SK-N-SH treated with all-trans-retinoic acid at 6 μM for 48 hours (cell line): ENCODE results near the gene TMEM132C.

Experiments used
- ARNTL ChIP-seq: fragments of 450-650 bp; formaldehyde crosslinking; IDR thresholded peaks from 2 replicates; pipeline ENCODE4 v1.5.0; 2020; ENCODE audit warnings: low read depth, mild to moderate bottlenecking, moderate library complexity, borderline replicate concordance
- CREB5 ChIP-seq: fragments of 250-450 bp; sonication (Bioruptor Pico); IDR thresholded peaks from 2 replicates; pipeline ENCODE4 v1.5.1; 2020; ENCODE audit warnings: low read depth, mild to moderate bottlenecking, moderate library complexity
- ISL1 ChIP-seq: fragments of 250-450 bp; sonication (Bioruptor Pico); IDR thresholded peaks from 2 replicates; pipeline ENCODE4 v2.1.2; 2022; ENCODE audit warnings: mild to moderate bottlenecking, moderate library complexity
- PATZ1 ChIP-seq: fragments of 250-450 bp; sonication (Bioruptor Pico); IDR thresholded peaks from 2 replicates; pipeline ENCODE4 v1.8.0; 2020; ENCODE audit warnings: mild to moderate bottlenecking, moderate library complexity, borderline replicate concordance
- PPARA ChIP-seq: fragments of 250-450 bp; sonication (Bioruptor Pico); IDR thresholded peaks from 2 replicates; pipeline ENCODE4 v1.5.0; 2020; ENCODE audit warnings: mild to moderate bottlenecking, borderline replicate concordance
- SNAI2 ChIP-seq: fragments of 250-450 bp; sonication (Bioruptor Pico); IDR thresholded peaks from 2 replicates; pipeline ENCODE4 v1.5.0; 2020; ENCODE audit warnings: mild to moderate bottlenecking, moderate library complexity
- TOX ChIP-seq: fragments of 250-450 bp; sonication (Bioruptor Pico); IDR thresholded peaks from 2 replicates; pipeline ENCODE4 v1.8.0; 2021; ENCODE audit warnings: mild to moderate bottlenecking, moderate library complexity, borderline replicate concordance
- ZFP3 ChIP-seq: fragments of 250-450 bp; sonication (Bioruptor Pico); IDR thresholded peaks from 2 replicates; pipeline ENCODE4 v1.5.0; 2020; ENCODE audit warnings: mild to moderate bottlenecking, moderate library complexity
- ZFP30 ChIP-seq: fragments of 450-650 bp; formaldehyde crosslinking; IDR thresholded peaks from 2 replicates; pipeline ENCODE4 v1.5.0; 2022; ENCODE audit warnings: mild to moderate bottlenecking, moderate library complexity
- ZNF8 ChIP-seq: fragments of 450-650 bp; formaldehyde crosslinking; IDR thresholded peaks from 2 replicates; pipeline ENCODE4 v1.5.0; 2020; ENCODE audit warnings: mild to moderate bottlenecking, moderate library complexity

GRCh38 chr12:128671528-128672042, 404.6 kb downstream of the TMEM132C start:
- no peak for TF ChIP-seq PATZ1 (CRISPR knock-in tag)
- TF ChIP-seq ZFP30 (CRISPR knock-in tag) = no peak
- no peak for TF ChIP-seq ZFP3 (CRISPR knock-in tag)
- no peak for TF ChIP-seq ARNTL (CRISPR knock-in tag)
- TF ChIP-seq ZNF8 (CRISPR knock-in tag) = no peak
- TF ChIP-seq ISL1 = no peak
- TF ChIP-seq TOX = no peak
- TF ChIP-seq SNAI2 (CRISPR knock-in tag) = no peak
- TF ChIP-seq PPARA (CRISPR knock-in tag) = no peak
- no peak for TF ChIP-seq CREB5
